Stimulated activated CD4-positive, alpha-beta T cell treated with anti-CD3 and anti-CD28 coated beads, Interleukin-1b, Interleukin-23, amount 100 ng/mL, for 1 hour (primary cell): ENCODE results near the gene RREB1.
A peak's percentile ranks its signal among the peaks of the same experiment; 100 is the strongest.

Source experiments
- DNase-seq, 2 donors: peaks; one replicate each; pipeline ENCODE4 v3.0.0-alpha.2; 2020; ENCODE audit warnings: low read depth in 2 of 2

Gene RREB1

DNA sequence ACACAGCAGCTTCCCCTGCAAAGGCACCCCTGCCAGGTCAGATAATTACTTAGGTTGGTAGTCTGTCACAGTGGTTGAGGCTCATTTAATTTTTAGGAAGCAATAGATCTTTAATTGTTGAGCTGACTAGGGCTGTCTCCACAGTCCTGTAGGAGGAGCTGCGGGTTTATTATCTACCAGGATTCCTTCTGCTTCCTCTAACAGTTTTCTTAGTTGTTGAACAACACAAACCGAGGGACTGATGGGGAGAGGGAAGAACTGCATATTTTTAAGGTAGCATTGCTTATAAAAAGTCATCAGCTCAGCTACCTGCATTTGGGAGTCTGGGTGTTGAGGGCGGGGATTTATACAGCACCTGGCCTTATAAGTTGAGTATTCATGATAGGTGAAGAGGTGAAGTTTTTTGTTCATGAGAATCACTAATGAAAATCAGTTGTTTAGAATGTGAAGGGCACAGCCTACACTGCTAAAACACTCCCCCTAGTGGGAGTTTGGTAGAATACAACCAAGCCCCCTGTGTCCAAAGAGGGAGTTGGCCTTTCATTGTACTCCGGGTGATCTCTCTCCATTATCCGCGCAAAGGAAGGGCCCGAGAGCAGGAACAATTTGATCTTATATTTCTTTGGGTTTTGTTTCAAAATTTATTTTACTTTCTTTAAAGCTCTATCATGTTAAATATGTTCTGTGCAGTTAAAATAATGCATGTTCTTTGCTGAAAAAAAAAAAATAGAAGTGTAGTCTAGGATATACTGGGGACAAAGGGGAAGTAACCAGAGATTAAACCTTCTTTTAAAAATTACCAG is 135.6 kb downstream of the RREB1 start:
- no peak for DNase-seq

DNA sequence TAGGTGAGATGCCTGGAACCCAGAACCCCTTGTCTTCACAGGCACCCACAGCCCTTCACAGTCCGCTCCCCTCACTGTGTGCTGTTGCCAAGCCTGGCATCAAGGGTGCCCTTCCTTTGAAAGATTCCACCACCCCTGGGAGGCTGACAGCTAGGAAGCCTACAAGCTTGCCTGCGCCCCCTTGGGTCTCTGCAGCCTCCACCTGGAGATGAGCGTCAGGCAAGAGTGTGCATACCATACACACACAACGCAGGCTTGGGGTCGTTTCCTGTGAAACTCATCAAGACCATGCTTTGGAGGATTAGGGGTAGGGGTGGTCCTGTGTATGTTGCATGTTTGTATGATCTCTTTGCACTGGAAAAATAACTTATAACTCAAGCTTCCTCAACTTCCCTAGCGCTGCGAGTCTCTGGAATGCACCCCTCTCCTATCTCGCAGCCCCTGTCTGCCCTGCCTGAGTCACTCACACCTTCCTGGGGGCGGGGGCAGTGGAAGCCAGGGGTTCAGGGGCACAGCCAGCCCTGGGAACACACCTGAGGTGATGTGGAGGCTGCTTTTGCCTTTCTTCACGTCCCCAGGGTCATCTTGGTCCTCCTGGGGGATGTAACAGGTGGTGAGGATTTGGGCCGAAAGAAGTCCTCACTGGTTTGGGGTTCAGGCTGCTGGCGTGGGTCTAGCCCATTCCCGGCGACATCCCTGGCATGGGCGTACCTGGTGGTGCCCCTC is 138.1 kb downstream of the RREB1 start:
- DNase-seq = no peak

DNA sequence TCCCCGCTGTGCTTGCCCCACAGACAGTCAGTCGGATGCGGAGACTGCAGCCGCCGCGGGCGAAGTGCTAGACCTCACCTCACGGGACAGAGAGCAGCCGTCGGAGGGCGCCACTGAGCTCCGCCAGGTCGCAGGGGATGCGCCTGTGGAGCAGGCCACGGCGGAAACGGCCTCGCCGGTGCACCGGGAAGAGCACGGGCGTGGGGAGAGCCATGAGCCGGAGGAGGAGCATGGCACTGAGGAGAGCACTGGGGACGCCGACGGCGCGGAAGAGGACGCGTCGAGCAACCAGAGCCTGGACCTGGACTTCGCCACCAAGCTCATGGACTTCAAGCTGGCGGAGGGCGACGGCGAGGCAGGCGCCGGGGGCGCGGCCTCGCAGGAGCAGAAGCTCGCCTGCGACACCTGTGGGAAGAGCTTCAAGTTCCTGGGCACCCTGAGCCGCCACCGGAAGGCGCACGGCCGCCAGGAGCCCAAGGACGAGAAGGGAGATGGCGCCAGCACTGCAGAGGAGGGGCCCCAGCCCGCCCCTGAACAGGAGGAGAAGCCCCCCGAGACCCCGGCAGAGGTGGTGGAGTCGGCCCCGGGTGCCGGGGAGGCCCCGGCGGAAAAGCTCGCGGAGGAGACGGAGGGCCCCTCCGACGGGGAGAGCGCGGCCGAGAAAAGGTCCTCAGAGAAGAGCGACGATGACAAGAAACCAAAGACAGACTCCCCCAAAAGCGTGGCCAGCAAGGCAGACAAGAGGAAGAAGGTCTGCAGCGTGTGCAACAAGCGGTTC is 138.8 kb downstream of the RREB1 start:
- no peak for DNase-seq

DNA sequence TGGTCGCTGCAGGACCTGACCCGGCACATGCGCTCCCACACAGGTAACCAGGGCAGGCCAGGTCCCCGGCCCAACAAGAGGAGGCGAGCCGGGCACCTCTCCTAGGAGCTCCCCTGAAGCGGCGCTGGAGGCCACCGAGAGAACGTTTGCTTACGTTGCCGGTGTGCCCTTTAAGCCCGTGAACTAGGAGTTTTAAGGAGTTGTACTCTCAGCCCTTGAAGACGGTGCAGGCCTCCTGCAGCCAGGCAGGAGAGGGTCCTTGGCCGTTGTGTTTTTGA is 139.4 kb downstream of the RREB1 start:
- no peak for DNase-seq

DNA sequence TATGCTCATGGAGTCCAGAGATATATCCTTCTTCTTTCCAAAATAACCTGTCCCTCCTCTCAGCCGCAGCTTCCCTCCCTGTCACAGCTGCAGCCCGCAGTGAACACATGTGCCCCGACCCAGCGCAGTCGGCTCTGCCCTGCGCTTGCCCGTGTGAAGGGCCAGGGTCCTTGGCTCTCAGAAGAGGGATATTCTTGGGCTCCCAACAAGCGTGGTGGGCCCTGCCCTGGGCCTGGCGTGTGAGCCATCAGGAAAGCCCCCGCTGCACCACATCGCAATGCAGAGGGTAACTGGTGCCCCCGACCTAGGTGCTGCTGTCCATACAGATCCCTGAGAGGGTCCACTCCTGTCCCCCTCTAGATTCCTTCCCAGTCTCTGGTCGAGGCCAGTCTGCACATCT is 140.1 kb downstream of the RREB1 start:
- DNase-seq = no peak

DNA sequence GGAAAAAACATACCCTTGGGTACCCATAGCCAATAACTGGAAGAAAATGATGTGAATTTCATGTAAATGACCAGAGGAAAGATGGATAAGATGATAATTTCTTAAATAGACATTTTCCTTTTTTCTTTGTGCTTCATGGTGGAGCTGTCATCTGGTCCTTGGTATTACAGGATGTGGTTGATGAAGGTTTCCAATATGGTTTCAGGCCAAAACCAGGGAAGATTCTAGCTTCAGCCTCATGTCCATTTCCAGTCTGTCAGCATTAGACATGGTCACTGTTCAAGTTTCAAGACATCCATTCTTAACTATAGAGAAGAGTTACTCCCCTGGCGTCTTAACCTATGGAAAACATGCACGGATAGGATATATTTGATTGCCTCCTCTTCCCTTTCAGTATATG is 141.6 kb downstream of the RREB1 start:
- no peak for DNase-seq

DNA sequence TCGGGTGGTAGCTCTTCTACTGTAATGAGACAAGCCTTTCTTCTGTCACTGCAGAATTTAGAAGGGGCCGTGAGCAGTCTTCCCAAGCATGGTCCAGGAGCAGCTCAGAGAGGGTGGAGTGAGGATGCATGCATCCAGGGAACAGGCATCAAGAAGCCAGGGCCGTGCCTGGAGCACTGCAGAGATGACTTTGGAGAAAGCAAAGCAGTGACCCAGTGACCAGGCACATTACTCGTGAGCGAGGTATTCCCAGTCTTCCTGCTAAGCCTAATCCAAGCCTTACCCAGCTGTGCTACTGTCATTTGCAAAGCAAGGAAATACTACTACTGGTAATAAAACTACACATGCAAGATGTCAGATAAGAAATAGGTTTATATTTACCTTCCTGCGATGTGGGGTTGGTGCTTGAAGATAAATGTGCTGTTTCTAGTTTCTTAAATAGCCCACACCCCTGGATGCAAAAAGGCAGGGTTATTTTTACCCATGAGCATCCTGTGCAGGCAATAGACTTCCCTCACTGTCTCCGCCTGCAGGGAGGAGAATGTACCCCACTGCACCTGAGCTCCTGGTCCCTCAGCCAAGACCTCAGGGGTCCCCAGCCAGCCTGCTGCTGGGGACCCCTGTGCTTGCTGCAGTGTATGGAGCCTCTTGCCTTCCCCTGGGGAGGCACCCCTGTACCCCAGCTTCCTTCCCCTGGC is 142.3 kb downstream of the RREB1 start:
- DNase-seq = no peak

DNA sequence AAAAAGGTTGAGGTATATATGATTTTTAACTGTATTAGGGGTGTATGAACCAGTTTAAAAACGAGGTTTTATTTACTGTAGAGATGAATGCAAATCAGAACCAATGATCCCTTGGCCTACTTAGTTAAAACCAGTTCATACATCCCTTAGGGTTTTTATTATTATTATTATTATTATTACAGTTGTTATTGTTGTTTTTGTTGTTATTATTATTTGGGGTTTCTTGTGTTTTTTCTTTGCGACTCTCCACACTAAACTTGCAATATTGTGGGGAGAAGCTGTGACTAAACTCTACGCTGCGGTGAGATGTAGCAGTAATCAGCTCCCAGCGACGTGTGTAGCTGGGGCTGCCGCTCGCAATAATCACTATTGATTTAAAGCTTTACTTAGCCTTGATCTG is 143.1 kb downstream of the RREB1 start:
- no peak for DNase-seq

DNA sequence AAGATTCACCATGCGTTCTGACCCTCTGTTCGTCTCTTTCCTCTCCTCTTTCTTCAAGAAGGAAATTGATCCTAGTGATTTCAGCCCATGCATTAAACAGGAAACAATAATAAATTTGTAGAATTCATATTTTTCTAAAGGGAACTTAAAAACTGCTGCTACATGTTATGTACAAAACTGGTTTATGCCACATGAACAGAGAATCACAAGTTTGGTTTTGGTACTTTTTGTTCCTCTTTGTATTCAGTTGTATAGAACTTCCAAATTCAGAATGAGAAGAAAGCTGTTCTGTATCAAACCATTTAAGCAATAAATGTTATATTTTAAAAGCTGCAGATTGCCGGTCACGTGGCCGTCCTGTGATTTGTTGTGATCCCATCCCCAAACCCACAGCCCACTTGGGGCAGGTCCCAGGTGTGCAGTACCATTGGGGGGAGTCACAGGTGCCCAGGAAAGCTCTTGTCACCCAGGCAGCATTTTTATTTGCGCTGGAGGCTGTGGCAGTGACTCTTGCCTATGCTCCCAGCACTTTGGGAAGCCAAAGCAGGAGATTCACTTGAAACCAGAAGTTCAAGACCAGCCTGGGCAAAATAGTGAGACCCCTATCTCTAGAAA is 144.0 kb downstream of the RREB1 start:
- no peak for DNase-seq

DNA sequence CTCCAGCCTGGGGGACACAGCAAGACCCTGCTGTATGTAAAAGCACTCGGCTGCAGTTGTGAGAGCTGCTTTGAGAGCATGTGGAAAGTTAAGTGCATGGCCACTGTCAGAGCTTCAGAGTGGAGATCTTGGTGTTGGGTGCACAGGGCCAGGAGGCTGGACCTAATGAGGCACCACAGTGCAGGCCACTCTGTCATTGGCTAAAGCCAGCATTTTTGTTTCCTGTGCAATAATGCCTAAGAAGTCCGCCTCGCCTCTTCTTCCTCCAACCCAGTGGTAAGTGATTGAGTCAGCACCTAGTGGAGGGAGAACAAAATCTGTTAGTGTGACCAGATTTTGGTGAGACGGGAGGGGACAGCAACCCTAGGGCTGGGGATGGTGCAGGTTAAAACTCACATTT is 144.6 kb downstream of the RREB1 start:
- no peak for DNase-seq

DNA sequence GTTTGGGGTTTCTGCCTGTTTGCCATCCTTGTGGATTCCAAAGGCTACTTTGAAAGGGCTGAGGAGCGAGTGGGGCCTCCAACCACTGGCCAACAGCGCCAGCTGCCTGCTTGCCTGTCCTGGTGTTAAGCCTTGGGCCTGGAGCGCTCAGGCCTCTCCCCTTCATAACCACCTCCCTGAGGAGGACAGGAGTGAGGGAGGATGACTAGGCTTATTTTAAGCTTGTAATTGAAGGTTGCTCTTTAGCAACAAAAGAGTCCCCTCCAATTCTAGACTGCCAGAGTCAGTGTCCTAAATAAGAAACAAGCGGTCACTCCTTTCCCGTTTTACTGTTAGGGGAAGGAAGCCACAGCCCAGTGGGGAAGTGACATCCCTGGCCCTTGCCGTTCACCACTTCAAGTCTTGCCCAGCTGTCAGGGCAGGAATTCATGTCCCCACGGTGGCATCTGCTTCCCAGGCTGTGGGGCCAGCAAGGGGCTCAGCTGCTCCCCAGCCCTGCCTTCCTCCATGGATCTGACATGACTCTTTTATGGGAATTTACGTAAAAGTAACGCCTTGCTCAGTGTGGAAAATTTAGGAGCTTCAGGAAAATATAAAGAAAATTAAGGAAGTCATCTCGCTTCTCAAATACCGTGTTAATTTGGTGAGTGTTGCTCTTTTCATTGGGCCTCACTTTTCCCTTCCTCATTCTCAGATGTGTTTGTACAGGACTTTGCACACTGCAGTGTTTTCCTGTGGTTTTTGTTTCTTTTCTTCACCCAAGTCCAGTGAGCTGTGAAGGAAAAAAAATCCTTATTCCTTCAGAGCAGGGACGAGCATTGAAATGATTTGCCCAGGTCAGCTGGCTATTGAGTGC is 147.4 kb downstream of the RREB1 start:
- no peak for DNase-seq

DNA sequence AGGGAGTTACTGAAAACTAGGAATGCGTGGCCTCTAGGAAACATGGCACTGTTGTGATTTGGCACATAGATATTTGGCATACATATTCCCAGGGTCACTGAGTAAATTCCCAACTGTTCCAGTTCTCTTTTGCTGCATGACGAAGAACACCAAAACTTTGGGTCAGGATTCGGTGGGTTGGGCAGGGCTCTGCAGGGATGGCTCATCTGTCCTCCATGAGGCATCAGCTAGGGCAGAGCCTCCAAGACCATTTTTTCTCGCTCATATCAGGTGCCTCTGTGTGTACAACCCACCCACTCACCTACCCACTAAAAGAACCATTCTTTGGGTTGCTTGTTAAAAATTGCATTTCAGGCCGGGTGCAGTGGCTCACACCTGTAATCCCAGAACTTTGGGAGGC is 148.2 kb downstream of the RREB1 start:
- DNase-seq = no peak

DNA sequence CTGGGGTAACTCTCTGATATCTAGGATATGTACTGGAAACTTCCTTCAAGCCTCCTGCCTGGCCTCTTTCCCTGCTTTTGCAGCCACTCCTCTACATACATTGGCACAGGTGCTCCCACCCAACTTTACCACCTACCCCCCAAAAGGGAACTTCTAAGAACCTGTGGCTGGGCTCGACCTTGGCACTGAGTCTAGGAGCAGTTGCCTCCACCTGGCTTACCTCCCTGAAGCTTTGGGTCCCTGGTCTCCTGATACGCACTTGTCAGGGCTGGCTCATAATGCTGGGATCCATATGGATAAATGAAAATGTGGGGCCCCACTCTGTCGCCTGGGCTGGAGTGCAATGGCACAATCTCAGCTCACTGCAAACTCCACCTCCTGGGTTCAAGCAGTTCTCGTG is 149.0 kb downstream of the RREB1 start:
- DNase-seq = no peak

DNA sequence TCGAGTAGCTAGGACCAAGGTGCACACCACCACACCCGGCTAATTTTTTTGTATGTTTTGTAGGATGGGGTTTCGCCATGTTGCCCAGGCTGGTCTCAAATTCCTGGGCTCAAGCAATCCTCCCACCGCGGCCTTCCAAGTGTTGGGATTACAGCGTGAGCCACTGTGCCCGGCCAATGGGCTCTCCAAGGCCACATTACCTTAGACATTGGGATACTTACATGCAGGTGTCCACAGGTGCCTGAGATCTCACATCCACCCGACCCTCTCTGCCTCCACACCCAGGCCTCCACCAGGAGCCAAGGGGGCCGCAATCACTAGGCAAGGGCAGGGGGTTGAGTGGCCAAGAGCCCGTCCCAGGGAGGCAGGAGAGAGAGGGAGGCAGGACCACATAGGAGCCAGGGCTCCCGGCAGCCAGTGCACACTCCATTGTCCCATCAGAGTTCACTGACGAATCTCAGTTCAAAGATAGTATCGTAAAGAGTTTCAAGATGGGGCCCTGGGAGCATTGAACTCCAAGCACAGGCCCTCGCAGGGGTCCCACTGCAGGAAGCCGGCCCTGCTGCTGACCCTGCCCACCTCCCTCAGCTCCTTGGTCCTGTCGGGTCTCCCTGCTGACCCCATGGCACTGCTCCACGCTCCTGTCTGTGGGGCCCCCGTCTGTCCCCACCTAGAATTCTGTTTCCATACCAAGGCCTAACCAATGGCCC is 149.9 kb downstream of the RREB1 start:
- no peak for DNase-seq

DNA sequence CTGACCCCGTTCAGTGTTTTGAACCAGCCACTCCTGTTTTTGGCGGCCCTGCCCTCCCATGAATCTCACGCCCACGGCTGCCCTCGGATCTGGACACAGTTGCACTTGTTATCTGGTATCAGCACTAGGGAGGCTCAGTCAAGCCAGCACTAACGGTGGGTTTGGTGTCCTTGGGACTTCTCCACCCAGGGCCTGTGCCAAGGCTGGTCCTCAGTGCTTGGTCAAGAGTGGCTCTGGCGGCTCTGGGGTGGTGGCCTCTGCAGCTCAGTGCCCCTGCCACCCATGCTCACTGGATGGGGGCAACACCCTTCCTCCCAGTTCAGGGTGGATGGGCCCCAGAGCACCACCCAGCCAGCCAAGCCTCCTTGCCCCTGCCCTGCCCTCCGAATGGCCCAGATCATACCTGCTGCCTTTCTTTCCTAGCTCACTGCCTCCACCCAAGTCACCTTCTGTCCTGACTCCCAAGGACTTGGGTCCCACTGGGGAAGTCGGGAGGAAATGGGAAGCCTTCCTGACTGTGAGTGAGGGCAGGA is 150.5 kb downstream of the RREB1 start:
- DNase-seq = no peak

DNA sequence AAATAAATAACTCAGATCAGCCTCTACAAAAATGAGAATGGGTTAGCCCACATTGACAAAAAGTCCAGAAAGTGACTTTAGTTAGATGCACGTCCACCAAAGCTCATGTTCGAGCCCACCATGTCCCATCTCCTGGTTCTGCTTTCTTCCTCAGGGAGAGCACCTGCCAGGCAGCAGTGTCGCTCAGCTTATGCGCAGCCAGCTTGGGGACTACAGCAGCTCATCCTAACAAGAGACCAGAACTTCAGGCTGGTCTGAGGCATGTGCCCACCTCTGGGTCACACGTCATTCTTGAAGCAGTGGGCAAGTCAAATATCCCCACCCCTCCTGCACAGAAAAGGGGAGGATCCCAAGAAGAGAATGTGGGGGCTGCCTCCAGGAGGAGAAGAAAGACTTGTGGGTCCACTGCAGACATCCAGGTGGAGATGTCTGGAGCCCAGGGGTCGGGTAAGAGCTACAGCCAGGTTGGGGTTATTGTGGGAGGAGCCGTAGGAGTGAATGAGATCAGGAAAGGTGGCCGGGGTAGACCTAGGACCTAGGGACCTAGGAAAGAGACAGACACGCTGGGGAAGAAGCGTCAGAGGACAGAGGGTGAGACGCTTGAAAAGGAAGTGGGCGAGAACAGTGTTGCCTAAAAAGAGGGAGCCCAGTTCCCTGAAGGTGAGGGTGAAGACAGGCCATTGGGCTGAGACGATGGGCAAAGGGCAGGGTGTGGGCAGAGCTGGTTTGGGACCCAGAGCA is 152.7 kb downstream of the RREB1 start:
- DNase-seq = no peak

DNA sequence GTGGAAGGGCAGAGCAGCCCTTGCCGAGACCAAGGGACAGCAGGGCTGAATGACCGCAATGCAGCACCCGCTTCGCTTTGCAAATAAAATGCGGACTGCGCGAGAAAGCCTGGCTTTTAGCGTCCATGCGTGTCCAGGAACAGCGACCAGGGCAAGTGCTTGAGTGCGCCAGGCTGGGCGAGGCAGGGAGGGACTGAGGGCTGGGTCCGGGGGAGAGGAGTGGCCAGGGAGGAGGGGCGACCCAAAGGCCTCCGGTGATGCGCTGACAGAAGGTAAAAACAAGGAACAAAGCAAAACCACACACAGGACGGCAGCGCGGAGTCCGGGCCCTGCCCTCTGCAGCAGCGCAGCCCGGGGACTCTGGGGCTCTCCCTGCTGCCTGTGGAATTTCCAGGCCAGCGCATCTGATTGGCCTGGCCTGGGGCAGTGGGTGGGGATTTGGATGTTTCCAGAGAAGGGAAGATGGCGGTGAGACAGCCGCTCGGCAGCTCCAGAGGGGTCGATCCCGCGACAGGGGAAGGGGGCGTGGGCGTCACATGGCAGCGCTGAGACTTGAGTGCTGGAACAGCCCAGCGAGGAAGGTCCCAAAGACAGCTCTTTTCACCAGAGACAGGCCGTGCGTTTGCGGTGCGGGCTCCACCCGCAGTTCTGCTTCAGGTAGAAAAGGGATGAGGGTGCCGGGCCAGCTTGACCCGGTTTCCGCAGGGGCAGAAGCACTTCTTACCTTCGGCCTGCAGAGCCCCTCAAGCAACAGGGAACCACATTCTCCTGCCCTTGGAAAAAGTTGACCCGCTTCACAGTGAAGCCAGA is 153.5 kb downstream of the RREB1 start:
- peak in 1 of 2 donors; percentile 33 for DNase-seq

DNA sequence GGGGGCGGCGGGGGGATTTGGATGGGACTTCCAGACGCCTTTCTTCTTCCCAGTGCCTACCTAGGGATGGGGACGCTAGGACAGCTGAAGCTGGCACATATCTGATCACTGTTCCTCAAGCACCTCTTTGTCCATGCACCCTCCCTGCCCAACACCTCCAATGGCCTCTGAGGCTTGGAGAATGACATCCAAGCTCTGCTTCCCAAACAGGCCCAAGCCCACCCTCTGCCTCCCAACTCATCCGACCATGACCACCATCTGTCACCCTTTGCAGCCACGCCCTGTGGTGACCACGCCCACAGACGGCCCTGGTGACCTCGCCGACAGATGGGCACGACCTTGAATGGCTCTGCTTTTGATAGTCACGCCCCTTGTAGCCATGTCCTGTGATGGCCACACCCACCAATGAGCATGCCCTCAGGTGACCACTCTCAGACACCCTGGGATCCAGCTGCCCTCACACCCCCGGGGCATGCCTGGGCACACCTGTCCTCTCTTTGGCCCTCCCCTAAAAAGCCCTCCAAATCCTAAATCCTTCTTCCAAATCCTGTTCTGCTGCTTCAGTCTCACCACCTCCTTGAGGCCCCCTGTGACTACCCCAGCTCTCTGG is 154.2 kb downstream of the RREB1 start:
- DNase-seq = no peak
